OCI-LY7 (cell line): ENCODE results near the gene BRD7. TPM values are rescaled to one million over a fixed set of nuclear protein-coding genes. Genes with fewer than 3 reads are reported as not detected.

ENCODE experiments used
- BruUV-seq: library from RNA; stranded (reverse); fragments of 400-500 nt; replicated peaks from 2 replicates; lab custom pipeline; 2021; lab: Mats Ljungman, UMichigan
- CTCF ChIA-PET: fragments of 300-600 bp; sonication (Branson Sonifier 250); formaldehyde crosslinking; loops from one replicate; lab custom pipeline; 2022; ENCODE audit warnings: antibody characterized with exemption; ENCODE audit not compliant: unreplicated experiment; lab: Charles Lee
- POLR2A ChIA-PET: fragments of 300-600 bp; sonication (Branson Sonifier 250); formaldehyde crosslinking; loops from one replicate; lab custom pipeline; 2022; ENCODE audit warnings: antibody characterized with exemption; lab: Charles Lee
- DNase-seq: peaks from one replicate; pipeline ENCODE4 v3.0.0-alpha.2; 2015; ENCODE audit warnings: low spot score
- H2AFZ ChIP-seq: fragments of 200-600 bp; sonication (generic), shearing (Covaris generic); 2 replicates; pipeline ENCODE4 v1.6.1; 2014; ENCODE audit warnings: mild to moderate bottlenecking, antibody characterized with exemption, low read length, moderate library complexity
- H3K27ac ChIP-seq: fragments of 200-600 bp; sonication (generic); 2 replicates; pipeline ENCODE4 v1.5.1; 2014; ENCODE audit warnings: mixed run types, low read depth, mild to moderate bottlenecking, moderate library complexity, low read length, inconsistent platforms; ENCODE audit not compliant: poor library complexity, severe bottlenecking
- H3K36me3 ChIP-seq: fragments of 200-600 bp; sonication (generic); 2 replicates; pipeline ENCODE4 v1.6.1; 2014; ENCODE audit warnings: mild to moderate bottlenecking, antibody characterized with exemption, low read length, moderate library complexity, mixed read lengths; ENCODE audit not compliant: insufficient read depth
- H3K4me1 ChIP-seq: fragments of 200-600 bp; sonication (generic); 2 replicates; pipeline ENCODE4 v1.5.1; 2014; ENCODE audit warnings: mild to moderate bottlenecking, low read length; ENCODE audit not compliant: insufficient read depth, poor library complexity, severe bottlenecking
- H3K4me2 ChIP-seq: fragments of 200-600 bp; sonication (generic); 2 replicates; pipeline ENCODE4 v1.6.1; 2014; ENCODE audit warnings: mild to moderate bottlenecking, low read length
- H3K4me3 ChIP-seq: fragments of 200-600 bp; sonication (generic); 2 replicates; pipeline ENCODE4 v1.5.1; 2014; ENCODE audit warnings: mild to moderate bottlenecking, low read depth, low read length; ENCODE audit not compliant: poor library complexity, severe bottlenecking
- H3K79me2 ChIP-seq: fragments of 200-600 bp; sonication (generic); 2 replicates; pipeline ENCODE4 v1.6.1; 2016; ENCODE audit warnings: low read depth, mild to moderate bottlenecking, low read length, moderate library complexity, mixed read lengths; ENCODE audit not compliant: insufficient read depth
- H3K9me2 ChIP-seq: fragments of 200-600 bp; sonication (generic); 2 replicates; pipeline ENCODE4 v1.6.1; 2016; ENCODE audit warnings: mild to moderate bottlenecking, low read length, mixed read lengths; ENCODE audit not compliant: insufficient read depth
- H3K9me3 ChIP-seq: fragments of 200-600 bp; sonication (generic); 2 replicates; pipeline ENCODE4 v1.6.1; 2014; ENCODE audit warnings: mild to moderate bottlenecking, mixed run types, low read length, mixed read lengths
- H4K20me1 ChIP-seq: fragments of 200-600 bp; sonication (generic); 2 replicates; pipeline ENCODE4 v1.6.1; 2014; ENCODE audit warnings: mild to moderate bottlenecking, antibody characterized with exemption, low read length, moderate library complexity, mixed read lengths; ENCODE audit not compliant: insufficient read depth
- CTCF ChIP-seq: fragments of 200-600 bp; sonication (generic); conservative IDR thresholded peaks from 2 replicates; pipeline ENCODE4 v1.5.1; 2014; ENCODE audit warnings: mild to moderate bottlenecking, antibody characterized with exemption, low read length, moderate library complexity, mixed read lengths
- EZH2phosphoT487 ChIP-seq: fragments of 200-600 bp; sonication (generic); IDR thresholded peaks from 2 replicates; pipeline ENCODE4 v1.6.1; 2018; ENCODE audit warnings: low read depth, borderline replicate concordance, mild to moderate bottlenecking, mixed run types, antibody characterized with exemption, low read length, moderate library complexity, mixed read lengths
- intact Hi-C: fragments of 100-400 bp; cut with micrococcal nuclease; formaldehyde crosslinking; loops from one replicate; pipeline ENCODE4 v1.10.0; 2022; ENCODE audit not compliant: unreplicated experiment
- total RNA-seq, 2 experiments: library from RNA; depleted of rRNA in 1 of 2; stranded (reverse); fragments of >200 nt in 1 of 2; shearing (Covaris generic) in 1 of 2; gene quantifications; 2 replicates each; pipeline ENCODE4 v1.2.3, GENCODE V29; 2014 to 2022

The BRD7 gene
- total RNA-seq, 2 experiments from 2014 or later = 78.5 to 105 TPM

- Histone ChIP-seq H3K4me1 (peaks cover 42% of the 10 kb centered on the region), H3K79me2 (peaks cover 40% of the 10 kb centered on the region), H3K36me3 (peaks cover 52% of the 10 kb centered on the region), H3K27ac (no peak overlapping the region), H3K9me3 (no peaks in the 10 kb centered on the region), H2AFZ (no peak overlapping the region), H3K4me3 (no peak overlapping the region), H3K9me2 (no peaks in the 10 kb centered on the region), H4K20me1 (no peaks in the 10 kb centered on the region), H3K4me2 (no peak overlapping the region)
- CTCF ChIA-PET = no interaction called here
- intact Hi-C loops = no loop called here
- DNase-seq = no peak
- no TSS peak for BruUV-seq
- TF ChIP-seq CTCF = no peak
- no peak for TF ChIP-seq EZH2phosphoT487
- POLR2A ChIA-PET = interaction anchor here (0.6 to 3.7 kb wide), 4 partner anchors 12 to 56 kb away, joined by 3 to 21 read pairs (median 4); partner anchors contain the start of gene ADCY7
These were observed 82.1 kb downstream of the BRD7 start for GRCh38 chr16:50286681-50287080.

GRCh38 chr16:50285406-50286003 is 83.3 kb downstream of the BRD7 start:
- DNase-seq = no peak
- H3K4me1 ChIP-seq = peaks cover 53% of the 10 kb centered on the region
- BruUV-seq = no TSS peak
- H3K9me3 ChIP-seq = no peaks in the 10 kb centered on the region
- H3K79me2 ChIP-seq = peaks cover 50% of the 10 kb centered on the region
- TF ChIP-seq CTCF = no peak
- TF ChIP-seq EZH2phosphoT487 = no peak
- POLR2A ChIA-PET = interaction anchor here (0.5 to 3.7 kb wide), 2 partner anchors 11 to 56 kb away, joined by 4 to 21 read pairs; no protein-coding TSS in a partner anchor
- intact Hi-C loops = no loop called here
- no peaks in the 10 kb centered on the region for H4K20me1 ChIP-seq
- CTCF ChIA-PET = no interaction called here
- H2AFZ ChIP-seq = no peak overlapping the region
- H3K36me3 ChIP-seq = peaks cover 48% of the 10 kb centered on the region
- H3K9me2 ChIP-seq = no peaks in the 10 kb centered on the region
- H3K4me3 ChIP-seq = no peak overlapping the region
- H3K4me2 ChIP-seq = peak overlapping the region; percentile 87
- no peak overlapping the region for H3K27ac ChIP-seq

GRCh38 chr16:50284131-50284911 is 84.5 kb downstream of the BRD7 start:
- POLR2A ChIA-PET = interaction anchor here (0.5 to 3.7 kb wide), 9 partner anchors 10 to 1237 kb away, joined by 3 to 21 read pairs (median 3); partner anchors contain the start of gene ADCY7
- Histone ChIP-seq H4K20me1 (no peaks in the 10 kb centered on the region), H3K27ac (peak overlapping the region; percentile 46), H3K4me3 (peak overlapping the region; percentile 9), H2AFZ (no peak overlapping the region), H3K36me3 (peaks cover 38% of the 10 kb centered on the region), H3K4me2 (peak overlapping the region; percentile 87), H3K9me2 (no peaks in the 10 kb centered on the region), H3K79me2 (peaks cover 62% of the 10 kb centered on the region), H3K4me1 (peaks cover 65% of the 10 kb centered on the region), H3K9me3 (no peaks in the 10 kb centered on the region)
- TF ChIP-seq EZH2phosphoT487 = no peak
- TF ChIP-seq CTCF = no peak
- intact Hi-C loops = no loop called here
- CTCF ChIA-PET = interaction anchor here (0.7 to 1.3 kb wide), 3 partner anchors 10 to 53 kb away, joined by 3 to 10 read pairs (median 3); no protein-coding TSS in a partner anchor
- peak; percentile 59 for DNase-seq
- no TSS peak for BruUV-seq
